DOHH2 (cell line): ENCODE data around the gene LIPC.

Experiments used
- EZH2phosphoT487 ChIP-seq: fragments of 200-600 bp; sonication (generic); IDR thresholded peaks from 2 replicates; pipeline ENCODE4 v1.6.1; 2017; ENCODE audit warnings: borderline replicate concordance, mild to moderate bottlenecking, antibody characterized with exemption, low read length, moderate library complexity, mixed read lengths
- TF ChIP-seq, protein P1 (sequence below): fragments of 200-600 bp; sonication (generic); IDR thresholded peaks from one replicate; pipeline ENCODE4 v1.5.1; 2014; ENCODE audit warnings: antibody characterized with exemption, mild to moderate bottlenecking, low read depth, low read length; ENCODE audit not compliant: poor library complexity, severe bottlenecking

GRCh38 chr15:58491499-58492202 lies 59.9 kb downstream of the LIPC start:
- TF ChIP-seq, protein P1, sequence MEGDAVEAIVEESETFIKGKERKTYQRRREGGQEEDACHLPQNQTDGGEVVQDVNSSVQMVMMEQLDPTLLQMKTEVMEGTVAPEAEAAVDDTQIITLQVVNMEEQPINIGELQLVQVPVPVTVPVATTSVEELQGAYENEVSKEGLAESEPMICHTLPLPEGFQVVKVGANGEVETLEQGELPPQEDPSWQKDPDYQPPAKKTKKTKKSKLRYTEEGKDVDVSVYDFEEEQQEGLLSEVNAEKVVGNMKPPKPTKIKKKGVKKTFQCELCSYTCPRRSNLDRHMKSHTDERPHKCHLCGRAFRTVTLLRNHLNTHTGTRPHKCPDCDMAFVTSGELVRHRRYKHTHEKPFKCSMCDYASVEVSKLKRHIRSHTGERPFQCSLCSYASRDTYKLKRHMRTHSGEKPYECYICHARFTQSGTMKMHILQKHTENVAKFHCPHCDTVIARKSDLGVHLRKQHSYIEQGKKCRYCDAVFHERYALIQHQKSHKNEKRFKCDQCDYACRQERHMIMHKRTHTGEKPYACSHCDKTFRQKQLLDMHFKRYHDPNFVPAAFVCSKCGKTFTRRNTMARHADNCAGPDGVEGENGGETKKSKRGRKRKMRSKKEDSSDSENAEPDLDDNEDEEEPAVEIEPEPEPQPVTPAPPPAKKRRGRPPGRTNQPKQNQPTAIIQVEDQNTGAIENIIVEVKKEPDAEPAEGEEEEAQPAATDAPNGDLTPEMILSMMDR = no peak
- no peak for TF ChIP-seq EZH2phosphoT487
